Pancreas (tissue), 10 donors: ENCODE data around the gene CACNA1F. TPM values are rescaled to one million over a fixed set of nuclear protein-coding genes. Genes with fewer than 3 reads are reported as not detected.

Experiments
- ATAC-seq, 4 donors: fragments of 200-7000 bp; cut with Tn5 transposase; one replicate each; pipeline versions ENCODE4 v1.8.0 to v1.9.1; 2020; ENCODE audit warnings: mild to moderate bottlenecking in 4 of 4, moderate library complexity in 4 of 4
- DNase-seq, 6 donors: peaks; one replicate each; pipeline ENCODE4 v3.0.0-alpha.2; 2020
- FAIRE-seq: peaks from 2 replicates; lab custom pipeline; 2012; peaks lifted over from hg19 to GRCh38; lab: Jason Lieb, UNC
- H3K27ac ChIP-seq, 4 donors: fragments of 200-600 bp; sonication (generic); 1 replicate in 3 of 4; 2 replicates in 1 of 4; pipeline versions ENCODE4 v1.5.0 to v1.8.0; 2020
- H3K27me3 ChIP-seq, 4 donors: fragments of 200-600 bp; one replicate each; pipeline ENCODE4 v1.8.0; 2021
- H3K36me3 ChIP-seq, 3 donors: fragments of 200-600 bp; sonication (generic) in 1 of 3; one replicate each; pipeline versions ENCODE4 v1.5.0 to v1.8.0; 2020 to 2021
- H3K4me1 ChIP-seq, 3 donors: fragments of 200-600 bp; one replicate each; pipeline ENCODE4 v1.8.0; 2021
- H3K4me3 ChIP-seq, 4 donors: fragments of 200-600 bp; sonication (generic) in 2 of 4; one replicate each; pipeline versions ENCODE4 v1.5.0 to v1.8.0; 2020 to 2021
- H3K9me3 ChIP-seq, 4 donors: fragments of 200-600 bp; one replicate each; pipeline ENCODE4 v1.8.0; 2021
- WGBS, 2 donors: extraction: QIAGEN DNeasy Blood & Tissue Kit; methylation state at CpG; one replicate each; pipeline ENCODE4 v1.1.7; 2013; 5-methylcytosine and 5-hydroxymethylcytosine counted together
- intact Hi-C, 3 donors: fragments of 100-400 bp; cut with DNase I; formaldehyde crosslinking; loops; one replicate each; pipeline versions ENCODE4 v1.11.1 to v1.14.2; 2022
- polyA plus RNA-seq, 2 donors: library from polyadenylated mRNA; stranded (reverse); fragments of 200-250 nt; gene quantifications; one replicate each; pipeline ENCODE4 v1.2.3, GENCODE V29; 2013
- total RNA-seq, 6 donors: library from RNA; stranded (reverse); fragmentation: NEBNext Ultra II Directional in 4 of 6; extraction: Animal tissue kit (Norgen Biotek cat#: 25700) in 4 of 6; gene quantifications; one replicate each; pipeline versions ENCODE4 v1.2.1 to v1.2.4, GENCODE V29; 2021 to 2023
- TF ChIP-seq, protein P1 (sequence below), 4 donors: fragments of 200-600 bp; sonication (generic) in 3 of 4; IDR thresholded peaks; one replicate each; pipeline versions ENCODE4 v1.5.0 to v1.8.0; 2021; ENCODE audit warnings: antibody characterized with exemption in 4 of 4
- donor health status: healthy with polysubstance abuse.
- donor health status: DM: no; HTN: no; CAD: no; lungs with moderate emphysema.
- donor health status: DM: no; HTN: no; CAD: no.
- donor health status: control.
- donor health status: control.
- donor health status: Bipolar disorder and iron deficiency.
- donor health status: DM: yes; HTN: yes; CAD: no.
- donor health status: DM: no; HTN: no; CAD: no.
- donor health status: DM: no; HTN: no; CAD: no.
- donor health status: DM: yes; HTN: yes; CAD: no.

CACNA1F gene
- total and polyA plus RNA-seq, 8 donors, result 0.03 to 0.87 (median 0.19) TPM

DNA sequence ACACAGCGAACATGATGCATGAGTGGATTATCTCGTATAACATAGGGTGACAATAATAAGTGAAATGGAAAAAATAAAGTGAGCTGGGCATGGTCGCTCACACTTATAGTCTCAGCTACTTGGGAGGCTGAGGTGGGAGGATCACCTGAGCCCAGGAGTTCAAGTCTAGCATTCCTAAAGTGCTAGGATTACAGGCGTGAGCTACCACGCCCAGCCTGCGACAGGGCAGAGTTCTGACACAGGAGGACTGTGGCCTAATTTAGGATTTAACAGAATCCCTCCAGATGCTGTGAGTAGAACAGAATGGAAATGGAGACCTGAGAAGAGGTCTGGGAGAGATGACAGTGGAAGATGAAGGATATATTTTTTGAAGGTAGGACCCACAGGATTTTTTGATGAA, 43.5 kb downstream of the CACNA1F start:
- 67 to 76% methylated on average over 6 of the region's 6 CpGs for WGBS, 2 donors
- no peak for DNase-seq
- no peak for ATAC-seq
- no peak for FAIRE-seq
- no peaks in the 10 kb centered on the region for H3K36me3 ChIP-seq
- H3K4me3 ChIP-seq, result no peak overlapping the region
- no peaks in the 10 kb centered on the region for H3K27me3 ChIP-seq
- H3K4me1 ChIP-seq, result peaks cover 0 to 9% (median 0%) of the 10 kb centered on the region in 3 donors
- intact Hi-C loops, result no loop called here
- TF ChIP-seq, protein P1, sequence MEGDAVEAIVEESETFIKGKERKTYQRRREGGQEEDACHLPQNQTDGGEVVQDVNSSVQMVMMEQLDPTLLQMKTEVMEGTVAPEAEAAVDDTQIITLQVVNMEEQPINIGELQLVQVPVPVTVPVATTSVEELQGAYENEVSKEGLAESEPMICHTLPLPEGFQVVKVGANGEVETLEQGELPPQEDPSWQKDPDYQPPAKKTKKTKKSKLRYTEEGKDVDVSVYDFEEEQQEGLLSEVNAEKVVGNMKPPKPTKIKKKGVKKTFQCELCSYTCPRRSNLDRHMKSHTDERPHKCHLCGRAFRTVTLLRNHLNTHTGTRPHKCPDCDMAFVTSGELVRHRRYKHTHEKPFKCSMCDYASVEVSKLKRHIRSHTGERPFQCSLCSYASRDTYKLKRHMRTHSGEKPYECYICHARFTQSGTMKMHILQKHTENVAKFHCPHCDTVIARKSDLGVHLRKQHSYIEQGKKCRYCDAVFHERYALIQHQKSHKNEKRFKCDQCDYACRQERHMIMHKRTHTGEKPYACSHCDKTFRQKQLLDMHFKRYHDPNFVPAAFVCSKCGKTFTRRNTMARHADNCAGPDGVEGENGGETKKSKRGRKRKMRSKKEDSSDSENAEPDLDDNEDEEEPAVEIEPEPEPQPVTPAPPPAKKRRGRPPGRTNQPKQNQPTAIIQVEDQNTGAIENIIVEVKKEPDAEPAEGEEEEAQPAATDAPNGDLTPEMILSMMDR (IDR thresholded peaks at IDR 0.05), result no peak
- no peak overlapping the region for H3K27ac ChIP-seq
- no peaks in the 10 kb centered on the region for H3K9me3 ChIP-seq

DNA sequence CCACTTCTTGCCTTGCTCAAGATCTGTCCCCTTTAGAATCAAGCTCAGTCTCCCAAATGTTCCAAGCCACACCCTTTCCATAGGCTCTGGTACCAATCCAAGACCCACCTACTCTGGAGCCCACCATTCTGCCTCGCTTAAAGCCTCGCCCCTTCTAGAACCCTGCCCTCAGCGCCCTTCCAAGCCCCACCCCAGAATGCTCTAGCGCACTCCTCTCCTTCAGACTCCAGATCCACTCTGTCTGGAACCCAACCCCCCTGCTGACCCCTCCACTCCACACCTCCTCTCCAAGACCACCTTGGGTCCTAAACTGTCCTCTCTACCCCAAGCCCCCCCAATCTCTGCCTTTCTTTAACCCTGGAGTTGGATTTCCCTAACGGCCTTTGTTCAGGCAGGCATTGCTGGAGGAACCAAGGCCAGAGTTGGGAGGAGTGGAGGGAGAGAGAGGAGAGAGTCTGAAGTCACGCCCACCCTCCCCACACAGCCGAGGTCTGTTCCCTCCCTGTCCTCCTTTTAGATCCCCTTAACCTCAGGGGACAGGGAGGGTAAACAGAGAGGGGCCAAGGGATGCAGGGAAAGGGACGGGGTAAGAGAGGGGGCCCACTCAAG, 44.6 kb downstream of the CACNA1F start:
- Histone ChIP-seq H3K36me3 (no peaks in the 10 kb centered on the region), H3K4me1 (peaks cover 0 to 9% (median 0%) of the 10 kb centered on the region in 3 donors), H3K27ac (no peak overlapping the region), H3K27me3 (no peaks in the 10 kb centered on the region), H3K4me3 (no peak overlapping the region), H3K9me3 (no peaks in the 10 kb centered on the region)
- WGBS, 2 donors, result 61 to 65% methylated on average over 8 of the region's 8 CpGs
- ATAC-seq (no peak), FAIRE-seq (no peak), DNase-seq (no peak)
- TF ChIP-seq, protein P1 (IDR thresholded peaks at IDR 0.05), result no peak
- intact Hi-C loops, result no loop called here

DNA sequence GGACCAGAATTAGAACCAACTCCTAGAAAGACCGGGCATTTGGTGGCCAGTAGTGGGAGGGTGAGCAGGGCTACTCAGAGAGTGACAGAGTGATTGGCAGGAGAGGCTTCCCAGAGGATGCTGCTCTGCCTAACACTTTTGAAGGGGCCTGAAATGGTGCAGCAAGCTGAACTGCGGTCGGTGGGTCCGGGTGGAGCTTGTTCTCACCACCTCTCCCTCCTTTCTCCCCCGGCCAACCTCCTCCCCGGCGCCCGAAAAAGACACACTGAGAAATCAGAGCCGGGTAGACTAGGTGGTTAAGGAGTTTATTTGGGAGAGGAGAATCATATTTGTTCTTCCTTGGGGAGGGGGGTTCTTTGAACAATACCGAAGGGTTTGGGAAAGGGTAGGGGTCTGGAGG, 45.6 kb downstream of the CACNA1F start:
- WGBS, 2 donors, result 75 to 77% methylated on average over 10 of the region's 10 CpGs
- Histone ChIP-seq H3K9me3 (no peaks in the 10 kb centered on the region), H3K4me3 (no peak overlapping the region), H3K27ac (no peak overlapping the region), H3K36me3 (no peaks in the 10 kb centered on the region), H3K4me1 (peaks cover 0 to 9% (median 0%) of the 10 kb centered on the region in 3 donors), H3K27me3 (no peaks in the 10 kb centered on the region)
- DNase-seq, result no peak
- no peak for ATAC-seq
- intact Hi-C loops, result no loop called here
- FAIRE-seq, result no peak
- TF ChIP-seq, protein P1 (IDR thresholded peaks at IDR 0.05), result no peak

DNA sequence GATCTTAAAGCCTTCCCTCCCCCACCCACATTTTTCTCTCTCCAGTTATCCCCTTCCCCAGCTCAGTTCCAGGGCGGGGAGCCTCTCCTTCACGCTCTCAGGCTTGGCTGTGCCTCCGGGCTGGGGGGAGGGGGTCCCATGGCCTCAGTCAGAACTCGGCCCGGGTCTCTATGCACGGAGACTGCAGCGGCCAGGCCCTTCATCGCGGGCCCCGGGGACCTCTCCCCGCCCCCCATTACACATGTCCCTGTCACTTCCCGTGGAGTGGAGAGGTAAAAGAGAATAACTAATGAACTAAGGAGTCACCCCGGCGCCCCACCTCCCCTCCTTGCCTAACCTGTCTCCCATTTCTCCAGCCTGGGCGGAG, 46.1 kb downstream of the CACNA1F start:
- 68 to 78% methylated on average over 15 of the region's 15 CpGs for WGBS, 2 donors
- ATAC-seq (no peak), DNase-seq (no peak), FAIRE-seq (no peak)
- TF ChIP-seq, protein P1 (IDR thresholded peaks at IDR 0.05), result no peak
- no peaks in the 10 kb centered on the region for H3K27me3 ChIP-seq
- H3K4me3 ChIP-seq, result no peak overlapping the region
- no peaks in the 10 kb centered on the region for H3K36me3 ChIP-seq
- H3K27ac ChIP-seq, result peak overlapping the region in 1 of 4 donors; percentile 73
- peaks cover 0 to 9% (median 0%) of the 10 kb centered on the region in 3 donors for H3K4me1 ChIP-seq
- no peaks in the 10 kb centered on the region for H3K9me3 ChIP-seq
- intact Hi-C loops, result no loop called here
